D341Med (cell line): Measurements from ENCODE around the gene GRAMD1C.
A peak's percentile ranks its signal among the peaks of the same experiment; 100 is the strongest.

ENCODE experiments used
- DNase-seq: peaks from one replicate; pipeline ENCODE4 v3.0.0; 2012; ENCODE audit warnings: low spot score

Gene GRAMD1C

DNA sequence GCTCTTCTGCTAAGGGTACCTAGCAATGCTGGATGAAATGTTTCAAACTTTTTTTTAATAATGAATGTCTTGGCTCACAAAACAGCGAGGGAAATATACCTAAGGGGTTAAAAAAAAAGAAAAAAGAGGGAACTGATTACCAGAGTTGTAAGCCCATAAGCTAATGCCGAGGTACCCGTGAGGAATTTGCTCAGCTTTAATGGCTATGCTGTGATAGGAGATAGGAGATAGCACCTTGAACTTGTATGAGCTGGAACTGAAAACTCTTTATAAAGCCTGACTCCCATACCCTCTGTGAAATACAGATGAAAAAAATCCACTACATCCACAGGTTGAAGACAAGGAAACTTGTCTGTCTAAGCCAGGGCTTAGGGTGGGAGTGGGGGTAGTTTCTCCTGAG lies 13.9 kb downstream of the GRAMD1C start:
- DNase-seq: no peak

DNA sequence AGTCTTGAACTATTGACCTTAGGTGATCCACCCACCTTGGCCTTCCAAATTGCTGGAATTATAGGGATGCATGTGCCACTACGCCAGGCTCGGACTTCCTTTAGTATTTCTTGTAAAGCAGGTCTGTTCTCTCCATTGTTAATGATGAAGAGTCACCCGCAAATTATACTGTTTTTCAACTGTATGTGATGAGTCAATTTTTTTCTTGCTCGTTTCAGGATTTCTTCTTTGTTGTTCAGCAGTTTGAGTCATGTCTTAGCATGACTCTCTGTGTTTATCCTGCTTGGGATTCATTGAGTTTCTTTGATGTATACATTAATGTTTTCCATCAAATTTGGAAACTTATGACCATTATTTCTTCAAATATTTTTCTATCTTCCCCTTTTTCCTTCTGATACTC lies 28.9 kb downstream of the GRAMD1C start:
- DNase-seq: no peak

DNA sequence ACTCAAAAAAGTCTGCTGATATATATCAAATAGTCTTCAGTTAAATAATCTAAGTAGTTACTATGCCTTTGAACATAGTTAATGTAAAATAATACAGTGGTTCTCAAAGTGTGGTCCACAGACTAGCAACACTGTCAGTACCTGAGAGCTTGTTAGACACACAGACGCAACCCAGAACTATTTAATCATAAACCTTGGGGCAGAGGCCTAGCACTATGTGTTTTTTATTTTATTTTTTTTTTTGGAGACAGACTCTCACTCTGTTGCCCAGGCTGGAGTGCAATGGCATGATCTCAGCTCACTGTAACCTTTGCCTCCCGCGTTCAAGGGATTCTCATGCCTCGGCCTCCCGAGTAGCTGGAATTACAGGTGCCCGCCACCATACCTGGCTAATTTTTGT lies 34.7 kb downstream of the GRAMD1C start:
- no peak for DNase-seq

DNA sequence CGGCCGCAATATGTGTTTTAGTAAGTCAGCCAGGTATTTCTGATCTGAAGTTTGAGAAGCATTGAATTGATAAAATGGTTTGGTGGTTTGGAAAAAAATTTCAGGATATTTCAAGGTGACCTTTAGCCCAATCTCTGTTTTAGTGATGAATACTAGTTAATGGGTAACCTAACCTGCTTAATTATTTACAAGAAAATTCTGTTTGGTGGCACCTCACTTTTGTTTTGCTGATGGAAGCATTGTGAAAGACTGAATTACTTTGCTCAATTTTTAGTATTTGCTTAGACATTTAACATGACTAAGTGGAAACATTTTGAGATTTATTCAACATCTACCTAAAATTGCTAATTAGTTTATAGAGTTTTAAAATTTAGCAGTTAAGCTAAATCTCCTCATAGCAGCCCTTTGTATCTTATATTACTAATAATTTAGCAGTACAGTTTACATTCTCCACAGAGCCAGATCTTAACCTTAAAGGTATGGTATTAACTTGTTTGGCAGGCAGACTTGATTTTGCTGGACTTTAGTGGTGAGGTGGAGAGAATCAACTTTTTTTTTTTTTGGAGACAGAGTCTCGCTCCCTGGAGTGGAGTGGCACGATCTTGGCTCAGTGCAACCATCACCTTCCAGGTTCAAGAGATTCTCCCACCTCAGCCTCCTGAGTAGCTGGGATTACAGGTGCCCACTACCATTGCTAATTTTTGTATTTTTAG lies 35.4 kb downstream of the GRAMD1C start:
- DNase-seq: no peak

DNA sequence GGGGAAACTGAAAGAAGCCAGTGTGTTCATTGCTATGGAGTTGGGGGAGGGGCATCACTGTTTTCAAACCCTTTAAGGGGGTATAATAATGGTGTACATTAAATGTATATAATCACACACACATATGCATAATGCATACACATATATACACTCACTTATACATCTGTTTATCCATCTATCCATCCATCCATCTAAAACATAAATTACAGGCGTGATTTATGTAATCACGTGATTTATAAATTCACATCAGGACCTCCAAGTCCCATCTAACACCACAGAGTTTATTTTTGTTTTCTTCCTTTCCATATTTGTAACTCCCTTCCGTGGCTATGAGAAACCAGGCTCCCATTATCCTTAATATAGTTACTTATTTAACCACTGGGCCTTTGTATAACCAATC lies 39.8 kb downstream of the GRAMD1C start:
- no peak for DNase-seq

DNA sequence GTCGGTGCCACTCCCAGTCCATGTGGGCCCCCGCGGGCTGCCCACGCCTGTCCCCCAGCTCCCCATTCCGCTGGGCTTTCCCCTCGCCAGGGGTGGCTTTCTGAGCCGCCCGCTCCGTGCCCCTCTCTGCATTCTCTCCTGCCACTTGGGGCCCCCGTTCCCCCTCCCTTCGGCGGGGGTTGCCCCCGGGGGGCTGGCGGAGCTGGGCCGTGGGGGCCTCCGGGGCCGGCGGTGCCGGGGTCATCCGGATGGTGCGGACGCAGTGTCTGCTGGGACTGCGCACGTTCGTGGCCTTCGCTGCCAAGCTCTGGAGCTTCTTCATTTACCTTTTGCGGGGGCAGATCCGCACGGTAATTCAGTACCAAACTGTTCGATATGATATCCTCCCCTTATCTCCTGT lies 46.5 kb downstream of the GRAMD1C start:
- DNase-seq: no peak

DNA sequence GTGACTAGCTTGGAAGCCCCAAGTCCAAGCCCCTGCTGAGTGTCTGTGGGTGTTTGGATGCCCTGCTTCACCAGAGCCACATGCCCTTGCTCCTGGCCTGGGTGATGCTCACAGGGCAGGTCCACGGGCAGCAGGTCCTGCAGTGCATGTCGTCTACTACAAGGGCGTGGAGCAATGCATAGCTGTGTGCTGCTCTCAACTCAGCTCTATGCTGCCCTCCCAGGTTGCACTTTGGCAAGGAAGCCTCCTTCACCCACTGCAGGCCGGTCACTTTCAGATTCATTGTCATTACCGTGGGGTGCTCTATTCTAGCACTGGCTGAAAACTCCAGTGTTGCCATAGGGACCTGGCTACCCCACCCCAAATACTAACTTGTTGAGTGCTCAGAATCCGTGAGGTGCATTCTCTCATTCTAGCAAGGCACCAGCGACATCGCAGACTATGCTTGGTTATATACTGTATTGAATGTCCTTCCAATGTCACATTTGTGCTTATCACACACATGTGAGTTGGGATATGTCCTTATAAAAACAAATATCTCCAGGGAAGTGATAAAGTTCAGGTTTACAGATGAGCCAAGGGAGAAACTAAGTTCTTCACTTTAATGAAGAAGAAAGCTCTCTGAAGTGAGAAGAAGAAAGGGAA lies 51.8 kb downstream of the GRAMD1C start:
- no peak for DNase-seq

DNA sequence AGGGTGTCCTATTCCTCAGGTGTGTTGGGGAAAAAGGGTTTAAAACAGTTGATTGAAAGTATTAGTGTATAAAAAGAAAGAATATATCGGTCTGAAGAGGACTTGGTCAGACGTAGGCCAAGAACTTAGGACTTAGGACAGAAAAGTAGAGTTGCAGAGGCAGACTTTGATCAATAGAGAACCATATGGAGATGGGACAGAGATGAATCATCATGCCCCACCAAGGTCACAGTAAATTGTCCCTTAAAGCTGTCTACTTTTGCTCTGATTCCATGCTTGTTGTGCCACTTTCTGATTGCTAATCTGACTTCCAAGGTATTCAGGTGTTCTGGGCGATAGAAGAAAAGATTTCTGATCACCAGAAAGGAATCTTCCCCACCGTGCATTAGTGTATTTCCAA lies 56.3 kb downstream of the GRAMD1C start:
- DNase-seq: no peak

DNA sequence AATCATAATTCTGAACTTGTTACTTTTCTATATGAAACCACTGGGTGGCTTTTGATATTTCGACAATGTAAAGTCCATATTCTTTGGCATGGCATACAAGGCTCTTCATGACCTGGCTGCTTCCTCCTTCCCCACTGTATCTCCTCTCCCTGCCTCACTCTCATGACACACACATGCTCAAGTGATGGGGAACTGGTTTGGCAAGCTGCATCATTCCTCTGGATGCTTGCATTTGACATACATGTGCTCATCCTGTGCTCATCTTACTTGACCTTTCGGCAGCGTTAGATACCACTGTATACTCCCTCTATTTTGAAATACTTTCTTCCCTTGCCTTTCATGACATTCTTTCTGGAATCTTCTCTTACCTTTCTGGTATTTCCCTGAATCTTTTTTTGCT lies 57.4 kb downstream of the GRAMD1C start:
- DNase-seq: no peak

DNA sequence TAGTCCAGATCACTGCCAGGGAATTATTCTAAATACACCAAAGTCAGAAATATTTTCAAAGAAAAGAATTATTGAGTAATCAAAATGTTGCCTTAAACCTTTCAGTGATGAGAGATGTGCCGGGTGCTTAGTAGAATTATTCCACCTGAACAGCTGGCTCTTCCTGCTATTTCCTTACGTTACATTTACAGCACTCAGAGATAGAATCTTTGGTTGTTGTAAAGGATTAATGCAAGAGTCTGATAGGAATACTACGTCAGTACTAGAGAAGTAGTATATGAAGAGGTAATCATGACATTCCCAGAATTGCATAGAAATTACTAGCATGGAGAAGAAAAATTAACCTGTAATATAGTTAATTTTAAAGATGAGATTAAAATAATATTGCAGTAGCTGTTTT lies 58.3 kb downstream of the GRAMD1C start:
- no peak for DNase-seq

DNA sequence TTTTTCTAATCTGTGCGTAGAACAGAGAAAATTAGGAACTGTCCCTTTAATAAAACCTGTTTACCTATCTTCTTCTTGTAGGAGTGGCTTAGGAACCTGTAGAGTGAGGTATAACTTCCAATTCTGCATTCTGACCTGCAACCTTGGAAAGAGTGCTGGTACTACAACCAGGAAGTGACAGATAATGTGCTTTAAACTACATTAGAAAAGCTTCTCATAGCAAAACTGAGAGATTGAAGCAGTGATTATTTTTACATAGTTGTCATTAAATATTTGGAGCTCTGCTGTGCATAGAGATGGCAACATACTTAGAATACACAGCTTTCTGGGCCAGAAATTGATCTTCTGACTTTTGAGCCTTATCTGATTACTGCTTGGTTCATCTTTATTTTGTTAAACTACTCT lies 58.8 kb downstream of the GRAMD1C start:
- no peak for DNase-seq

DNA sequence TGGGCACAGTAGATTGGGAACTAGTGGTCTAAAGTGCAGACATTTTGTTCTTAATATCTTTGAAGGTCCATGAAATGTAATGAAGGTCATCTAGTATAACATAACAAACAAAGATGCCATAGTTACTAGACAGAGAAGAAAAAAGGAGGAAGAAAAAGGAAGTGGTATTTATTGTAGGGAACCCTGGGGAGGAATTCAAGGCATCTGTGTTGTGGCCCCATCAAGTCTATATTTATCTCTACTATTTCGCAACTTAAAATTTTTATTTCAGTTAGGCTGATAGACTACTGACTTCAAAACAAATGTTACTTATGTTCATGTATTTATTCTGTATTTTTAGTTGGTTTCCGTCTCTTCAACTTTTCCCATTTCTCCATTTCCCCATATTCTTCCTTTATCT lies 60.3 kb downstream of the GRAMD1C start:
- DNase-seq: no peak

DNA sequence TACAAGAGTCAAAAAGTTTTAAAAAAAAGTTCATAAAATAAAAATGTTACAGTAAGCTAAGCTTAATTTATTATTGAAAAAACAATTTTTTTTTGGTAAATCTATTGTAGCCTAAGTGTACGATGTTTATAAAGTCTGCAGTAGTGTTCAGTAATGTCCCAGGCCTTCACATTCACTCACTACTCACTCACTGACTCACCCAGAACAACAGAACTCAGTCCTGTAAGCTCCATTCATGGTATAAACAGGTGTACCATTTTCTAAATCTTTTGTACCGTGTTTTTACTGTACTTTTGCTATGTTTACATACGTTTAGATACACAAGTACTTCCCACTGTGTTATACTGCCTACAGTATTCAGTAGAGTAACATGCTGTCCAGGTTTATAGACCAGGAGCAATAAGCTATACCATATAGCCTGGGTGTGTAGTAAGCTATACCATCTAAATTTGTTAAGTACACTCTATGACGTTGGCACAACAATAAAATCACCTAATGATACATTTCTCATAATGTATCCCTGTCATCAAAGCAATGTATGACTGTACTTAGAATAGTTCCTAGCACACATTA lies 68.1 kb downstream of the GRAMD1C start:
- no peak for DNase-seq

DNA sequence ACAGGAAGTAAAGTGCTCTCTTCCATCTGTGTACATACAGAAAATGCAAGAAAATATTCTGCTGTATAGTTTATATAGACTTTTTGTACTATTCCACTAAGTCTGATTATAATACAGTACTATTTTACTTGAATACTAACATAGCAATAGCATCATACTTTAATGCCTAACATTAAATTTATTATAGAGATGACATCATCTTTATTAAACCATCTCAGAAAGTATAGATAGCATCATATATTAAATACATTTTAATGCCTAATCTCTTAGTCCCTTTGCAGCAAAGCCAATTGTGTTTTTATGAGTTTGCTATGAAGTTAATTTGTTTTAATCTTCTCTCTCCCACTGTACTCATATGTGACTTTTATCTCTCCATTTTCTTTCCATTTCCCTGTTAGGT lies 69.5 kb downstream of the GRAMD1C start:
- DNase-seq: no peak

DNA sequence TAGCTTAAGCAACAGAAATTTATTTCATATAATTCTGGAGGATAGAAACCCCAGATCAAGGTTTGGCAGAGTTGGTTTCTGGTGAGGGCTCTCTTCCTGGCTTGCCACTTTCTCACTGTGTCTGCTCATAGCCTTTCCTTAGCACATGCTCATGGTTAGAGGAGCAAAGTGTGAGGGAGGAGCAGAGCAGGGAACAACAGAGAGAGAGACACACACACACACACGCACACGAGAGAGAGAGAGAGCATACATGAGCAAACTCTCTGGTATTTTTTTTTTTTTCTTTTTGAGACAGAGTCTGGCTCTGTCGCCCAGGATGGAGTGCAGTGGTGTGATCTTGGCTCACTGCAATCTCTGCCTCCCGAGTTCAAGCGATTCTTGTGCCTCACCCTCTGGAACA lies 72.4 kb downstream of the GRAMD1C start:
- no peak for DNase-seq

DNA sequence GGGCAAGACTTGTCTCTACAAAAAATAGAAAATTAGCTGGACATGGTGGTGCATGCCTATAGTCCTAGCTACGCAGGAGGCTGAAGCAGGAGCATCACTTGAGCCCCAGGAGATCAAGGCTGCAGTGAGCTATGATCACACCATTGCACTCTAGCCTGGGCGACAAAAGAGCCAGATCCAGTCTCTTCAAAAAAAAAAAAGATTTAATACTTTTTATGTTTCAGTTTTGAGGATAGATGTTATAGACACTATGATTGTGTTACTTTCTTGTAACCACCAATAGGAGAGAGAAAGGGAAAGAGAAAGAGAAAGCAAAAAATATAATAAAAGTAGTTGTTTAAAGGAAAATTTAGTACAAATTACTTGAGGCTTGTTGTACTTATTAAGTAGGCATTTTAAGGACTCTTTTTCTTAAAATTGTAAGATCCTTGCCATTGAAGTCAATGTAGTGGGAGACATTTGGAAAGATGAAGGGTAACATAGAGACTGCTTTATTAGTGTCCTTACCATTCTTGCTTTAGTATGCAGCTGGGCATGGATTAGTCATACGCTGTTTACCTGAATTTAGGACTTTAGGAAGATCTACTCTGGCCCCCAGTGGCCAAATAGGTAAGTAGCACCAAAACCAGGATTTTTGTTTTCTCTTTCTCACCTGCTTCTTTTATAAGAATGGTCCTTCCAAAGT lies 74.1 kb downstream of the GRAMD1C start:
- DNase-seq: peak; percentile 47

DNA sequence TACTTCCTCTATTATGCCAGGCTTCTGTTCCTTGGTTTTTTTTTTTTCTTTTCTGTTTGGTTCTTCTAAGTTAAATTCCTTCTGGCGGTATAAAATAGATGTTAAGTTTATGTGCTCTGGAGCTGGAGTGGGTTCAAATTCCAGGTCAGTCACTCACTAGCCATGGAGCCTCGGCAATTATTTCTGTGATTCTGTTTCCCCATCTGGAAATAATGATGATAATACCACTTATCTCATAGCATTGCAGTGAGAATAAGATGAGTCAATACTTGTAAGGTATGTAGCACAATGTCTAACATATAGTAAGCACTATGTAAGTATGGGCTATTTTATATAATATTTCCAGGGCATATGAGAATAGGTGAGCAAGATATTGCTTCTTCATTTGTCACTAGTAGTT lies 76.1 kb downstream of the GRAMD1C start:
- no peak for DNase-seq

DNA sequence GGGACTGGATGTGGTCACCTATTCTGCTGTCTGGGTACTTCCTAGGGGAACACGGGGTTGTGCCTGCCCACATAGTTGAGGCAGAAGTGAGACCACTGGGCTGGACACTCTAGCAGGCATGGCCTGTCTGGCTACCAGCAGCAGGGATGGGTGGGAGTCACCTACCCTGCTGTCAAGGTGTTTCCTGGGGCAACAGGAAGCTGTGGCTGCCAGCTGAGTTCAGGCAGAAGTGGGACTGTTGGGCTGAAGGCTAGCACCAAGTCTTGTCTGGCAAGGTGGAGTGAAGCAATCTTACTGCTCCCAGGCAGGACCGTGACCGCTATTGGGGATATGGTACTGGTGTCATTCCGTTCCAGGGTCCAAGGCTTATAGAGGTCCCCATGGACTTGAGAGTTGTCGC lies 89.0 kb downstream of the GRAMD1C start:
- no peak for DNase-seq

DNA sequence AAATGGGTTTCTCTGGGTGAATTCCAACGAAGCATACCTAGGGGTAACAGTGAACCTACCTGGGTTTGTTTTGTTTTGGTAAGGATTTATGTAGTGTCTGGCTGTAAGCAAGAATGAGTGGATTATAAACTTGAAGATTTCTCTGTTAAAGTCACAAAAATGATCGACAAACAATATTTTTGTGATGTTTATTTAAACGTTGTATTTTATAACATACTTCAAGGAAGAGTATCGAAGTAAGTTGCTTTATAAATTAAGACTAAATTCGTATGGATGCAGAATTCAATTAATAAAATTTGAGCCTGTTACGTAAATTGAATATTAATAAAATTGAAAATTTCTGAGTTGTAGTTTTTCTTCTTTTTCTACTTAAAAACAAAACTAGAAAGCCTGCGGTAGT lies 108.2 kb downstream of the GRAMD1C start:
- no peak for DNase-seq

DNA sequence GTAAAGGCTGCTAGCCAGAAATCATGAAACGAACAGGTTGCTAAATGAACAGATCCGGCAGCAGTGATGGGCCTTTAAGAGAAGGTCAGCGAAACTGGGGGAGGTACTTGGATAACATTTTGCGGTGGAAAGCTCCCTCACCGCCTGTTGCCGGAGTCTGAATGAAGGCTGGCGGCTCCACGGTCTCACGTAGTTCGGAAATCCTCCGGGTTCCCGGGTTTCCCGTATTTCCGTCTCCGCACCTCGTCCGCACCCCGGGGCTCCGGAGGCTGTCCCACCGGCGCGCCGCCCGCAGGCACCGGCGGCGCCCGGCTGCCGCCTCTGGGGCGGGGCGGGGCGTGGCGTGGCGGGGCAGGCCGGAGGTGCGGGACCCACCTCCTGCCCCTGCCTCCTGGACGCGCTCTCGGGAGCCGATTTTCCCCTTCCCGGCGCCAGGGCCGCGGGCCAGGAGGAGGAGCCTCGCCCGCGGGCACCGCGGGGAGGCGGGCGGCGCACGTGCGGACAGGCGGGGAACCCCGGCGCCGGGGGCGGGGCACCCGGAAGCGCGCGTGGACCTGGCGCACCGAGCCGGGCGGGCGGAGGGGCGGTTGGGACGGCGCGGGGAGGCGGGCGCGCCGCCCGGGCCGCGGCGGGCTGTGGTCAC lies 108.9 kb downstream of the GRAMD1C start, which contains the start of gene ZDHHC23:
Gene ZDHHC23 (plus strand): TSS at position 642 of the 643 bp plus-strand sequence. CDS start 790 bp downstream, outside the sequence.
- peak; percentile 92 for DNase-seq

DNA sequence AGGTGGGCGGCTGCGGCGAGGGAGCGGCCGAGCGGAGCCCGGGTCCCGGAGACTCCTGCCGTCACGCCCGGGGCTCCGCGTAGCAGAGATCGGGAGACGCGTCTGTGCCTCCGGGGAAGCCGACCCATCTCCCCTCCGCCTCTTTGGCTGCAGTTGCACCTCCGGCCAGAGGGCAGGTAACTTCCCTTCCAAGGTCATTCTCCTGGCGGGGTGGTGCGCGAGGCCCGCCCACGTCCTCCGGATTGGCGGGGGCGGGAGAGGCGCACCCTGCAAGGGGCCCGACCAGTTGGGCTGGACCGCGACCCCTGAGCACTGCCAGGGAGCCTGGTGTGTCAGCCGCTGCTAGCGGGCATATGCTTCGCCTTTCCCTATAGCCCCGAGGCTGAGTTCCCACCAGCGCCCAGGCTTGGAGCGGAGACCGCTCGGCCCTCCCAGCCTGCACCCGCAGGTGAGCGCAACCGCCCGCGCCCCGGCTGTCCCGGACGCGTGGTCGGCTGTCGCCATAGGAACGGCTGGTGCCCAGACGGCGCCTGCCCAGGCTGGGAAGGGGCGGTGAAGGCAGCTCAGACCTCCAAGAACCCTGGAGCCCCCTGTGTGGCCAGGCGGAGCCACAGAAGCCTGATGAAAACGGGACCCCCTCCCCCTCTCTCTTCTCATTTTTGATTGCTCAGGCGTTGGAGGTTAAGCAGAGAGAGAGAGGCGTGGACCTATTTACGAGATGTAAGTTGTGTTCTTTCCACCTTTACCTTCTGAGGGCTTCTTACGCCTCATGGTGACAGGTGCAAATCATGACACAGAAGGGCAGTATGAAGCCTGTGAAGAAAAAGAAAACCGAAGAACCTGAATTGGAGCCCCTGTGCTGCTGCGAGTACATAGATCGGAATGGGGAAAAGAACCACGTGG lies 109.7 kb downstream of the GRAMD1C start:
- DNase-seq: peak; percentile 75
